Activated CD8-positive, alpha-beta memory T cell treated with anti-CD3 and anti-CD28 coated beads for 36 hours (primary cell): ENCODE results near the gene DMRTB1. TPM values are rescaled to one million over a fixed set of nuclear protein-coding genes. Genes with fewer than 3 reads are reported as not detected.

ENCODE experiments used
- CTCF ChIA-PET: fragments of 350-600 bp; sonication (Branson Sonifier 250); formaldehyde crosslinking; loops from one replicate; lab custom pipeline; 2021; ENCODE audit warnings: antibody characterized with exemption; lab: Charles Lee
- POLR2A ChIA-PET: fragments of 350-600 bp; sonication (Branson Sonifier 250); formaldehyde crosslinking; loops from one replicate; lab custom pipeline; 2021; ENCODE audit warnings: antibody characterized with exemption; lab: Charles Lee
- total RNA-seq, 2 experiments: library from RNA; stranded (reverse); gene quantifications; one replicate each; pipeline ENCODE4 v1.2.3, GENCODE V29; 2021

DMRTB1 gene
- not detected for total RNA-seq

DNA sequence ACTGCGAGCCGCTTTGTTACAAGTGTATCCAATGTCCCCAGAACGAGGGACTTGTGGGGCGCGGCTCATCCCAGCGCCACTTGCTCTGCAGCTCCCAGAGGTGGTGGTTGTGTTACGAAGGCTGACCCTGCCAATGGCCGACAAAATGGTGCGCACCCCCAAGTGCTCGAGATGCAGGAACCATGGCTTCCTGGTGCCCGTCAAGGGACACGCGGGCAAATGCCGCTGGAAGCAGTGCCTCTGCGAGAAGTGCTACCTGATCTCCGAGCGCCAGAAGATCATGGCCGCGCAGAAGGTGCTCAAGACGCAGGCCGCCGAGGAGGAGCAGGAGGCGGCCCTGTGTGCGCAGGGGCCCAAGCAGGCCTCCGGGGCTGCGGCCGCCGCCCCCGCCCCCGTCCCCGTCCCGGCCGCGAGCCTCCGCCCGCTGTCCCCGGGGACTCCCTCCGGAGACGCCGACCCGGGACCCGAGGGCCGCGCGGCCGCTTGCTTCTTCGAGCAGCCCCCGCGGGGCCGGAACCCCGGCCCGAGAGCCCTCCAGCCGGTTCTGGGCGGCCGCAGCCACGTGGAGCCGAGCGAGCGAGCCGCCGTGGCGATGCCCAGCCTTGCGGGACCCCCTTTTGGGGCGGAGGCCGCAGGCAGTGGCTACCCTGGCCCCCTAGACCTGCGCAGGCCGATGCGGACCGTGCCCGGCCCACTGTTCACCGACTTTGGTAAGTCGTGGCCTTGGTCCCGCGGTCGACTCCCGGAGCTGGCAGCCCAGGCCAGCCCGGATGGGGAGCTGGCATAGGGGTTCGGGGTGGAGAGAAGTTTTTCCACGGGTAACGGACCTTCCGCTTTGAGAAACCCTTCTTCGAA, at the start of gene DMRTB1:
DMRTB1 (plus strand) TSS at position 79 of the 855 bp plus-strand sequence; CDS start at position 134, 55 bp downstream.
- CTCF ChIA-PET, result no interaction called here
- POLR2A ChIA-PET, result no interaction called here

DNA sequence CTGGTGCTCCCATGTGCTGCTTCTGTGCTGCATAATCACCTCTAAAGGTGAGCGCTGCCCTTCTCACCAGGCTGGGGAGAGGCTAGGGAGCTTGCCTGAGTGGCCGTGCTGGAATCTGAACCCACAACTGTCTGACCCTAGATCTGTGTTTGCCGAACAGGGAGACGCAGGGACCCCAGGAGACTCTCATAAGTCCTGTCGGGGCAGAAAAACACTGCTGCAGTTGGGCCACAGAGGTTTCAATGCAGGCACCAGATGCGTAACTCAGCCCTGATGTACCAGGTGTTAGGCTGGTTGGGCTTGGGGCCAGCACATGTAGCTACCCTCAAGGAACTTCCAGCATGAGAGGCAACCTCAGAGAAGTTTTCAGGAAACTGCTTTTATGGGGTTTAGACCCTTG, 49.5 kb upstream of the DMRTB1 start:
- POLR2A ChIA-PET, result interaction anchor here (0.9 kb wide), 1 partner anchor 83 kb away, joined by 4 read pairs; no protein-coding TSS in a partner anchor
- CTCF ChIA-PET, result interaction anchor here (1.1 to 1.7 kb wide), 2 partner anchors 16 to 132 kb away, joined by 4 to 5 read pairs; no protein-coding TSS in a partner anchor

DNA sequence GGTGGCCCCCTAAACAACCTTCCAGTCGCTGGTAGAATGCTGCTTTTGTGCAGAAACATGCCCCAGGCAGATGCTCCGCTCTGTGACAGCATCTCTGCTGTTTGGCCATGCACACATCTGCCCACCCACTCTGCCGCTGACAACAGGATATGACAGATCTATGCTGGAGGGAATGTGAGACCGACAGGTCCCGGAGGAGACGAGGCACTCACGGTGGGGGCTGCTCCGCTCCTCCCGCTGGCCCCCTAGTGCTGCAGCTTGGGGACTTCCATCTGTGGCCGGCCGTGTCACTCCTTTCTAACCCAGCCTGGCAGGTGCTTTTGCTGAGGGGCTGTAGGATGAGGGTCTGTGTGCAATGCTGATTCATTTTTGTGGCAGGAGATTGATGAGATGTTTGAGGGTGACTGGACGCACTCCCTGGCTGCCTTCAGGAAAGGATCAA, 49.1 kb upstream of the DMRTB1 start:
- POLR2A ChIA-PET, result interaction anchor here (0.9 kb wide), 1 partner anchor 84 kb away, joined by 4 read pairs; no protein-coding TSS in a partner anchor
- CTCF ChIA-PET, result interaction anchor here (1.7 kb wide), 1 partner anchor 17 kb away, joined by 4 read pairs; no protein-coding TSS in a partner anchor

DNA sequence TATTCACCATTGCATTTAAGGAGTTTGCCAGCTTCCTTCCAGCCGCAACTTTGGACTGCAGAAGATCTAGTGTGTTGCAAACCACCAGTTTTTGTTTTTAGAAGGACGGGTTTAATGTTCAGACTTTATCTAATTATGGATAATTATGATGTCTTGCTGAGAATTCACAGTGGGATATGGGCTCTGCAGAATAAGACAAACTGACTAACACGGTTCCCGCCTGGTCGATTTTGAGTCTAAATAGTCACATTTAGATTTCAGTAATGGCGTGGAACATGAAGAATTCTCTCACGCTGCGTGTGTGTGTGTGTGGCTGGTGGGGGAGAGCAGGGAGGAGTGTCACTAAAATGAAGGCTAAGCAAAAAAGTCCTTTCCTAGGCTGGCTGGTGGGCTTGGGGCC, 48.5 kb upstream of the DMRTB1 start:
- POLR2A ChIA-PET, result interaction anchor here (0.9 kb wide), 1 partner anchor 84 kb away, joined by 4 read pairs; no protein-coding TSS in a partner anchor
- CTCF ChIA-PET, result no interaction called here

DNA sequence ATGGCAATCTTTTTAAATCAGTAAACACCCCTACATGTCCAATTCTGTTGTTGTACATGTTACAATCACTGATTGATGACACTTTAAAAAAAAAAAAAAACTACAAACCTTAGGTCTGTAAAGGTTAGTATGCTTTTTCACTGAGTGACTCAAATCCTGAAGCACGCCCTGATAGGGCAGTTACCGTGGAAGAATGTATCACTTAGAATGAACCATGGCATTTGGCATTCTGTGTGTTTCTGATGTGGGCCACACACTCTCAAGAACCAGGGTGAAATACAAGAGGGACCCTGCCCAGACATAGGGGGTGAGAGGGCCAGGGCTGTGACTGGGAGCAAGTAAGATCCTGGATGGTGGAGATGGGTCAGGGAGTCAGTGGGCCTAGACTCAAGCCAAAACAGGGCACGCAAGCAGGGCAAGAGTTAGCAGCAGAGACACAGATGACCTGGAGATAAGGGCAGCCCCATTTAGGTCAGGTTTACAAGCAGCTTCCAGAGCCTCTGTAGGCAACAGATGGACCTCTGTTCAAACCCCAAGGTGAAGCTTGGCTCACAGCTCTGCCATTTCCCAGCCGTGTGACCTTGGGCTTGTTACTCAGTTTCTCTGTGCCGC, 47.6 kb upstream of the DMRTB1 start:
- CTCF ChIA-PET, result interaction anchor here (1.0 to 2.6 kb wide), 2 partner anchors 9 to 133 kb away, joined by 3 to 7 read pairs; no protein-coding TSS in a partner anchor
- POLR2A ChIA-PET, result interaction anchor here (1.6 kb wide), 1 partner anchor 85 kb away, joined by 8 read pairs; no protein-coding TSS in a partner anchor

DNA sequence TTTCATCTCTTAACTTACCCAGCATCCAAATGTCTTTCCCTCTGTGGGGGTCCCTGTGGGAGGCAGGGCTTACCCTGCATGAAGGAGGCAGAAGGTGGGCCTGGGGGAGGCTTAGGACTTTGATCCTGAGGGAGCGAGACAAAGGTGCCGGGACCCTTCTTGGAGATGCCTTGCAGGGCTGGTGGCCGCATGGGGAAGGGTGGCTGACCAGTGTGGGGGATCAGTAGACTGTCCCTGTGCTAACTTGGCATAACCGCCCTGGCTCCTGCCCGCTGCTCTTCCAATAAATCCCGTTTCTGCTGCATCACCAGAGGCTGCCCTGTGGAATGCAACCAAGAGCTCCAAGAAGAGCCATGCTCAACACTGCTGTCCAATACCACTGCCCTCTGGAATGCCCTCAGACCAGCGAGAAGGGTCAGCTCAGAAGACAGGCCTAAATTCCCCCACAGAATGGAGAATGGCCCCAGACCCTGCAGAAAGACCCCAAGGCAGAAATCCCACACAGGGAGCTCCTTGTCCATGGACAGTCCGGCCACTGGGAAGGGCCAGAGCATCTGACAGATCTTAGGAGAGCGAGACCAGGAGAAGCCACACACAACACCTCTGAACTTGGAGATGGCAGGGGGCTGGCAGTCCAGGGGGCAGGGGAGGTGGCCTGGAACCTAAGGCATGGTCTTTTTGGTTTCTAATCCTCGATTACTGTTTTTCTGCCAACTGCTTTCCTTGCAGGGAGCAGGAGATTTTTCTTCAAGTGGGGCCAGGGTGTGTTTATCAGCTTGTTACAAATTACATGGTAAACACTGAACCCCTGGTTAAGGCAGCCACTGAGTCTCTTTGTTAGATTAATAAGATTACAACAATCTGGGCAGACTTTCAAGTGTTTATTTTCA, 46.7 kb upstream of the DMRTB1 start:
- ChIA-PET POLR2A (interaction anchor here (1.1 to 1.6 kb wide), 2 partner anchors 86 to 217 kb away, joined by 3 to 8 read pairs; no protein-coding TSS in a partner anchor), CTCF (interaction anchor here (1.0 to 2.6 kb wide), 3 partner anchors 10 to 134 kb away, joined by 3 to 11 read pairs (median 7); no protein-coding TSS in a partner anchor)

DNA sequence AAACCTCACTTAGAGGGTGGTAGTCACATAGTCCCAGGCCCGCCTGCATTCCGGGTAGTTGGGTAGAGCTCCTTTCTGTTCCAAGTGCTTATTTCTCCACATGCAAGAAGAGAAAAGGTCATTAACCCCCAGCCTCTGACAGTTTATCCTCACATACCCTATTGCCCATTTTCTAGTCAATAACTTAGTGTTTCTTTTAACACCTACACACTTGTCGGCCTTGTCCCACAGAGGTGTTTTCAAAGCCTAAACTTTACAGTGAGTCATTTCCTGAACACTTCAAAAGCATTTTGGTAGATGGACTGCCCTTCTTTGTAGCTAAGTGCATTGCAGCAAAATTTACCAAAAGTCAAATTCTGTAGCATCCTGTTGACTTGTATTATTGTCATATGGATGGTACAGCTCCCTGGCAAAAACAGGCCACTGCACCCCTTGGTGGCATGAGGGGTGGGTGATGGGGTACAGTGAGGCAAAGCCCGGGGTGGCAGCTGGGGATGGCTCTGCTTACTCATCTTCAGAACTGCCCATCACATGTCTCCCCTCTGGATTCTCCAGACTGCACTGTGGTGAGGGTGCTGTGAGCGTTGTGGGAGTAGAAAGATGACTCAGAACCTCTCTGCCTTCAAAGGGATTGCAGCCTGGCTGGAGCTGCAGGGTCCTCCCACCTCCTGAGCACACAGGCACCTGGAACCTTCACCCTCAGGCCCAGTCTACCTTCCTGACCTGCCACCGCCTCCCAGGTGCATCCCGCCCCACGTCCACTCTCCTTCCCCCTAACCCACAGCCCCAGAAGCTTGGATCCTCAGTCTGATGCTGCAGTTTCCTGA, 45.8 kb upstream of the DMRTB1 start:
- ChIA-PET POLR2A (interaction anchor here (0.6 to 1.6 kb wide), 3 partner anchors 9 to 218 kb away, joined by 3 to 8 read pairs (median 8); no protein-coding TSS in a partner anchor), CTCF (interaction anchor here (0.9 to 2.6 kb wide), 3 partner anchors 20 to 135 kb away, joined by 3 to 11 read pairs (median 7); no protein-coding TSS in a partner anchor)

DNA sequence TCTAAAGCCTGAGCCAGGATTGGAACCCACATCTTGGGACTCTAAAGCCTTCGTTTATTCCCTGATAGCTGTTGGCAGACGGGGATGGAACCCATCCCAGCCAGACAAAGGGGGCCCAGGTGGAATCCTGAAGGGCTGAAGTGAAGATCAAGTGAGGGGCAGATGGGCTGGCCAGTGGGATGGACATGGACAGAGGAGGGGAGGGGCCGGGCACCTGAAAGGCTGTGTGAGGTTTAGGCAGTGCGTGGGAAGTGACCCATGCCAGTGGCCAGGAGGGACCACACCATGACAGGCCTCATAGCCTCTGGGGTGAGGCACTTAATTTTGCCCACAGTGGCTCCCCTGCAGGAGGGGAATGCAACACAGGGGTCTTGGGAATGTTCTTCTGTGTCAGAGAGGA, 44.6 kb upstream of the DMRTB1 start:
- ChIA-PET POLR2A (no interaction called here), CTCF (interaction anchor here (1.7 kb wide), 1 partner anchor 21 kb away, joined by 11 read pairs; no protein-coding TSS in a partner anchor)

DNA sequence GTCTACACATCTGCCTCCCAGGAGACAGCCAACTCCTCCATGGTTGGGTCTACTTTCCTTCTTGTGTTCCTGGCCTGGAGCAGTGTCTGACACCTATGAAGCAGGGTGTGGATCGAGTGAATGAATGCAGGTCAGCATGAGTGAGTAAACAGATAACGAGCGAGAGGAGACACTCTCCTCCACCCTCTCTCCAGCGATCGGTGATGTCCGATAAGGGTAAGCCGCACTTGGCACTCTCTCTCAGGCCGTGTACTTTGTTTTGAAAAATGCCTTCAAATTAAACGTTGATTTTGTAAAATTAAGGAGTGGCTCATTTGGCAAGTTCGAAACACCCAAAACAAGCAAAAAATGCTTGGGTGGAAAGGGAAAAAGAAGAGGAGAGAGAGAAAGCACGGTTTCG, 43.8 kb upstream of the DMRTB1 start:
- ChIA-PET POLR2A (no interaction called here), CTCF (no interaction called here)

DNA sequence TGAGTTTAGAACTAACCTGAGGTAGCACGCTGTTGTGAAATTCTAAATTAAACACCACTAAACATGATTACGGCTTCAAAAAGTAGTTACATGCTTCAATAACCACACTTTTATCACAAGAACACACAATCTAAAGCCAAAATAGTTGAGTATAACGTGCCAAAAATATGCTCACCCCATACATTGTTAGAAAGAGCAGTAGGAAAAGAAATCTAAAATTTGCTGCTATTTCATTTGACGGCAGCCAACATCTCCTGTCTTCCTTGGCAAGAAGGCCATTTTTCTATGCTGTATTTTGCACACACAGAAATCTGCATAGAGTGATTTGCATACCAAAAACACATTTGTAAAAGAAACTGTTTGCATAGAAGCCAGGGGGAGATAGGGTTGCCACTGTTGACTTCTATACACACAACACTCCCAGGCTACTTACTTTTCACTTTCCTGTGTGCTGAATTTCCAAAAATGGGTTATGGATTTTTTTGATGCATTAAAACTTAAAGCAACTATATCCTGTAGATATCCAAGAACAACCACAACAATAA, 42.9 kb upstream of the DMRTB1 start:
- ChIA-PET CTCF (interaction anchor here (1.2 kb wide), 1 partner anchor 23 kb away, joined by 6 read pairs; no protein-coding TSS in a partner anchor), POLR2A (no interaction called here)

DNA sequence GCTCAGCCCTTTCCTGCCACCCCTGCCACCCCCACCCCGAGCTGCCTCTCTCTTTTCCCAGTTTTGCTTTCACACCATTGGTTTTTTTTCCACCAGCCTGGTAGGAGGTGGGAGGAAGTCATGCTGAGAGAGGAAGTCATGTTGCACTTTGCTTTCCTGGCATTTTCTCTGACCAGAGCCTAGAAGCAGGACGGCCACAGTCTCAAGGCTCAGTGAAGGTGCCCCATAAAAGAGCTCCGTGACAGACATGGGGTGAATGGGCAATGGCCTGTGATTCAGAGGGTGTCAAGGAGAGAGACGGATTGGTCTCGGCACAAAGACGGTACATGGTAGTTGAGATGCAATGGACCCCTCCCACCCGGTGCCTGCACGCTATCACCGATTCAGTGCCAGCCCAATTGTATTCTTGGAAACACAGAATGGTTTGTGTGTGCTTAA, 42.1 kb upstream of the DMRTB1 start:
- ChIA-PET POLR2A (no interaction called here), CTCF (interaction anchor here (1.2 kb wide), 1 partner anchor 24 kb away, joined by 6 read pairs; no protein-coding TSS in a partner anchor)

DNA sequence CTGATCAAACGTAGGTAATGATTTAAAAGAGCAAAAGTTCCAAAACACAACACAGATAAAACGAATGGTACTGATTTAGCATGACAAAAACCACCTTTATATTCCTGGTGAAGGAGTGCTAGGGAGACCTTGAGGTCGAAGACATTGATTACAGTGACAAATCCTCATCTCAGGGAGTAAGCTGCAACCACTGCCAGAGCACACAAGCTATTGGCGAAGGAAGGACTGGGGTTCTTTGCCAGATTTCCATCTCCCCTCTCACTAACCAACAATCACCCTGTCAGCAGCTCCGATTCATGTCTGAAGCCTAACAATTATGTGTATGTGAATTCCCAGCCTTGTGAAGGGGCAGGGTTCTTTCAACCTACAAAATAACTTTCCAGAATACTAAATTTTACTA, 40.2 kb upstream of the DMRTB1 start:
- POLR2A ChIA-PET, result no interaction called here
- CTCF ChIA-PET, result no interaction called here

DNA sequence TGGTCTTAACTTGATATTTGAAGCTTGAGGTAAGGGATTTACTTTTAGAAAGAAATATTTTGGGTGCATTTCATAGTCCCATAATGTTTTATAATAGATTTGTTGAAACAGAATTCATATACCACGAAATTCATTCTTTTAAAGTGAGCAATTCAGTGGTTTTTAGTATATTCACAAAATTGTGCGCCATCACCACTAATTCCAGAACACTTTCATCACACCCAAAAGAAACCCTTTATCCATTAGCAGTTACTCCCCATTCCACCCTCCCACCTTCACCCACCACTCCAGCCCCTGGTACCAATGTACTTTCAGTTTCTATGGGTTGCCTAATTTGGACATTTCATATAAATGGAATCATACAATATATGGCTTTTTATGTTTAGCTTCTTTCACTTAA, 38.9 kb upstream of the DMRTB1 start:
- ChIA-PET POLR2A (no interaction called here), CTCF (interaction anchor here (1.0 kb wide), 1 partner anchor 53 kb away, joined by 3 read pairs; no protein-coding TSS in a partner anchor)

DNA sequence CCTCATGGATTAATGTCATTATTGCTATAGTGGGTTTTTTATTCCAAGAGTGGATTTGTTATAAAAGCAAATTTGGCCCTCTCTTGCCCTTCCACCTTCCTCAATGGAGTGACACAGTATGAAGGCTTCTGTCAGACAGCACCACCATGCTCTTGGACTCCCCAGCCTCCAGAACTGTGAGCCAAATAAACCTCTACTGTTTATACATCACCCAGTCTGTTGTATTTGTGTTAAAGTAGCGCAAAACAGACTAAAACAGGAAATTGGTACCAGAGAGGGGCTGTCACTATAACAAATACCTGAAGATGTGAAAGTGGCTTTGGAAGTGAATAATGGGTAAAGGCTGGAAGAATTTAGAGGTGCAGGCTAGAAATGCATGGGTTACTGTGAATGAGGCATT, 38.0 kb upstream of the DMRTB1 start:
- ChIA-PET CTCF (no interaction called here), POLR2A (no interaction called here)

DNA sequence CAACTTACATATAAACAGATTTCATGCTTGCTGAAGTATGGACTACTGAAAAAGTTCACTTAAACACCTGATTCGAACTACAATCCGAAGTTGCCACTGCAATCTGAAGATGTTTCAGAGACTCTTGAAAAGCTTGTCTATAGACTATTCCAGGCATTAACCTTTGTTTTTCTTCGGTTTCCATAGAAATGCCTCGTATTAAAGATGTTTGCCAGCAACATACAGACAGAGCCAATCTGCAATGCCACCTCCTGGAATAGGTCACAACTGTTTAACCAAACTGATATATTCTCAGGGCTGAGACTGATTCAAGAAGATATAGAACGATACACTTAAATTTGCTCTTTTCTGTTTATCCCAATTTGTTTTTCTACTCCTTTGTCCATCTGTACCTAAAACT, 28.9 kb upstream of the DMRTB1 start:
- CTCF ChIA-PET, result no interaction called here
- POLR2A ChIA-PET, result no interaction called here

DNA sequence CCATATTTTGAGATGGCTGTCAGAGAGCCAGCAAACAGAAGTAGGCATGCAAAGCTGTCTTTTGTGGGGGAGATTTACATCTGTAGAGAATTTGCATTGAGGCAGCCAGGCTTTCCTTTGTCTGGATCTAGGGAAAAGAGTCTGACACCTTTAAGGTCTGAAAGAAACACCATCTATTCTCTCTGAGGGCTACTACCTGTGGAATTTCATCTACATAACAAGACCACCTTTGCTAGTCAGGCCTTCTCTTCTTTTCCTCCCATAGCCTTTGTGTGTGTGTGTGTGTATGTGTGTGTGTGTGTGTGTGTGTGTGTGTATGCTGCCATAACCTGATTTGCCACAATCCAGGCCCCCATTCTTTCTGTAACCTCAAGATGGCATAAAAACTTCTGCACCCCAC, 28.4 kb upstream of the DMRTB1 start:
- ChIA-PET POLR2A (no interaction called here), CTCF (no interaction called here)

DNA sequence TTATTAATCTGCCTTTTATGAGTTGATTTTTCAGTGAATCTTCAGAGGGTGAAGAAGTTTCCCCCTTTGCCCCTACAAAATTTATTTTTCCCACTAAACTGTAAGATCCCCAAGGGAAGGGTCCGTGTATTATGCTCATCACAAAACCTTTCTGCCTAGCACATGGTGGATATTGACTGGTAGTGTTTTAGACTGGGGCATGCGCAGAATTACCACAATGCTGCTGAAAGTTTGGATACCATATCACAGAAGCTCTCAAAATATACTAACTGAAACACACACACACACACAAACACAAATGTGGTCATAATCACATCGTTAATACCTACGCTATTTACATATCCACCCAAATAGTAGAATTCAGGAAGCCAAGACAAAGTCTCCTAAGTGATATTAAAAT, 28.0 kb upstream of the DMRTB1 start:
- ChIA-PET POLR2A (no interaction called here), CTCF (no interaction called here)
